Heart left ventricle (tissue), 16 donors: Measurements from ENCODE around the gene EFNB1. TPM values are rescaled to one million over a fixed set of nuclear protein-coding genes. Genes with fewer than 3 reads are reported as not detected.

Experiments used
- ATAC-seq, 4 donors: fragments of 200-7000 bp; cut with Tn5 transposase; one replicate each; pipeline ENCODE4 v1.9.1; 2020 to 2022; ENCODE audit warnings: moderate library complexity in 4 of 4, mild to moderate bottlenecking in 3 of 4, moderate number of reproducible peaks in 1 of 4
- DNase-seq, 5 donors: peaks; one replicate each; pipeline ENCODE4 v3.0.0-alpha.2; 2020
- H3K27ac ChIP-seq, 12 donors: fragments of 200-600 bp; sonication (generic) in 4 of 12; one replicate each; pipeline versions ENCODE4 v1.5.0 to v1.8.0; 2016 to 2022; ENCODE audit warnings: mild to moderate bottlenecking in 2 of 12
- H3K27me3 ChIP-seq, 9 donors: fragments of 200-600 bp; sonication (generic) in 2 of 9; one replicate each; pipeline versions ENCODE4 v1.5.1 to v1.8.0; 2016 to 2022; ENCODE audit warnings: mild to moderate bottlenecking in 3 of 9
- H3K36me3 ChIP-seq, 9 donors: fragments of 200-600 bp; sonication (generic) in 2 of 9; one replicate each; pipeline versions ENCODE4 v1.5.0 to v1.8.0; 2018 to 2022; ENCODE audit warnings: mild to moderate bottlenecking in 2 of 9
- H3K4me1 ChIP-seq, 12 donors: fragments of 200-600 bp; sonication (generic) in 4 of 12; one replicate each; pipeline versions ENCODE4 v1.5.0 to v1.8.0; 2016 to 2022; ENCODE audit warnings: mild to moderate bottlenecking in 3 of 12
- H3K4me3 ChIP-seq, 12 donors: fragments of 200-600 bp; sonication (generic) in 4 of 12; one replicate each; pipeline versions ENCODE4 v1.5.0 to v1.8.0; 2017 to 2022; ENCODE audit warnings: mild to moderate bottlenecking in 9 of 12, moderate library complexity in 4 of 12
- H3K9me3 ChIP-seq, 12 donors: fragments of 200-600 bp; sonication (generic) in 4 of 12; one replicate each; pipeline versions ENCODE4 v1.5.0 to v1.8.0; 2016 to 2022; ENCODE audit warnings: mild to moderate bottlenecking in 1 of 12
- POLR2A ChIP-seq, 2 donors: fragments of 450-650 bp; IDR thresholded peaks; one replicate each; pipeline ENCODE4 v1.6.1; 2017; ENCODE audit warnings: antibody characterized with exemption in 2 of 2, mild to moderate bottlenecking in 2 of 2, moderate library complexity in 2 of 2
- WGBS, 4 donors: extraction: QIAGEN DNeasy Blood & Tissue Kit in 2 of 4; methylation state at CpG; one replicate each; pipeline versions ENCODE4 v1.1.5 to v1.1.7; 2013 to 2018; 5-methylcytosine and 5-hydroxymethylcytosine counted together
- intact Hi-C, 10 donors: fragments of 100-400 bp; cut with DNase I; formaldehyde crosslinking; loops; one replicate each; pipeline versions ENCODE4 v1.11.1 to v1.14.2; 2022
- polyA plus RNA-seq, 2 donors: library from polyadenylated mRNA; stranded (reverse); fragments of 200-250 nt; gene quantifications; one replicate each; pipeline ENCODE4 v1.2.3, GENCODE V29; 2013
- total RNA-seq, 9 donors: library from RNA; depleted of rRNA in 2 of 9; stranded (reverse); fragments of >200 nt in 2 of 9; fragmentation: NEBNext Ultra II Directional in 3 of 9; extraction: Animal tissue kit (Norgen Biotek cat#: 25700) in 3 of 9; gene quantifications; one replicate each; pipeline versions ENCODE4 v1.1.0 to v1.2.4, GENCODE V29; 2016 to 2023
- TF ChIP-seq, protein P1 (sequence below), 12 donors: fragments of 200-600 bp; sonication (generic) in 4 of 12; IDR thresholded peaks; one replicate each; pipeline versions ENCODE4 v1.5.0 to v1.8.0; 2018 to 2022; ENCODE audit warnings: antibody characterized with exemption in 12 of 12, mild to moderate bottlenecking in 5 of 12
- donor health status: ischemic (EF 13 %, LVEDD 7.1; RV severe dilation, severe dysfunction).
- donor health status: healthy with polysubstance abuse.
- donor health status: DM: no; HTN: yes; CAD: no.
- donor health status: DM: no; HTN: no; CAD: no.
- donor health status: ischemic (EF 25% LVEDD 6.9; RV normal size, moderate dysfunction).
- donor health status: ischemic (EF 25% LVEDD 5.7; RV mildly dilated, moderate dysfunction).
- donor health status: healthy.
- donor health status: DM: yes; HTN: yes; CAD: no.
- donor health status: ischemic (EF 35%, LVEDD 5.7; RV mildly dilated, moderate dysfunction).
- donor health status: nonischemic (EF 11% LVEDD 7.7; RV severe dilation, severe dysfunction).
- donor health status: DM: yes; HTN: yes; CAD: no.
- donor health status: PGD.
- donor health status: ischemic (EF 29% LVEDD 5.4; RV normal size, mild dysfunction).
- donor health status: nonischemic (EF 23%, LVEDD 6.1; RV moderate dilation, normal function).

EFNB1 gene
- total and polyA plus RNA-seq, 11 donors: 15.9 to 78.8 (median 25.4) TPM

- Histone ChIP-seq H3K9me3 (no peaks in the 10 kb centered on the region), H3K36me3 (no peaks in the 10 kb centered on the region), H3K4me1 (peaks cover 0 to 7% (median 0%) of the 10 kb centered on the region in 12 donors), H3K27me3 (peaks cover 0 to 14% (median 0%) of the 10 kb centered on the region in 9 donors), H3K4me3 (no peak overlapping the region), H3K27ac (no peak overlapping the region)
- 45 to 94% (median 86%) methylated on average over 2 of the region's 2 CpGs for WGBS, 4 donors
- ATAC-seq (no peak), DNase-seq (no peak)
- intact Hi-C loops: loop anchor here in 1 of 10 donors (10.0 kb wide), 1 partner anchor 49 kb away; no protein-coding TSS in a partner anchor
- no peak for TF ChIP-seq POLR2A (IDR thresholded peaks at IDR 0.05)
- TF ChIP-seq, protein P1, sequence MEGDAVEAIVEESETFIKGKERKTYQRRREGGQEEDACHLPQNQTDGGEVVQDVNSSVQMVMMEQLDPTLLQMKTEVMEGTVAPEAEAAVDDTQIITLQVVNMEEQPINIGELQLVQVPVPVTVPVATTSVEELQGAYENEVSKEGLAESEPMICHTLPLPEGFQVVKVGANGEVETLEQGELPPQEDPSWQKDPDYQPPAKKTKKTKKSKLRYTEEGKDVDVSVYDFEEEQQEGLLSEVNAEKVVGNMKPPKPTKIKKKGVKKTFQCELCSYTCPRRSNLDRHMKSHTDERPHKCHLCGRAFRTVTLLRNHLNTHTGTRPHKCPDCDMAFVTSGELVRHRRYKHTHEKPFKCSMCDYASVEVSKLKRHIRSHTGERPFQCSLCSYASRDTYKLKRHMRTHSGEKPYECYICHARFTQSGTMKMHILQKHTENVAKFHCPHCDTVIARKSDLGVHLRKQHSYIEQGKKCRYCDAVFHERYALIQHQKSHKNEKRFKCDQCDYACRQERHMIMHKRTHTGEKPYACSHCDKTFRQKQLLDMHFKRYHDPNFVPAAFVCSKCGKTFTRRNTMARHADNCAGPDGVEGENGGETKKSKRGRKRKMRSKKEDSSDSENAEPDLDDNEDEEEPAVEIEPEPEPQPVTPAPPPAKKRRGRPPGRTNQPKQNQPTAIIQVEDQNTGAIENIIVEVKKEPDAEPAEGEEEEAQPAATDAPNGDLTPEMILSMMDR (IDR thresholded peaks at IDR 0.05): no peak
Observed at GRCh38 chrX:68883800-68884199, 55.0 kb downstream of the EFNB1 start.

GRCh38 chrX:68889249-68889648 lies 60.4 kb downstream of the EFNB1 start:
- Histone ChIP-seq H3K27me3 (peaks cover 0 to 13% (median 0%) of the 10 kb centered on the region in 9 donors), H3K4me3 (no peak overlapping the region), H3K4me1 (peaks cover 0 to 14% (median 6%) of the 10 kb centered on the region in 12 donors), H3K9me3 (no peaks in the 10 kb centered on the region), H3K27ac (no peak overlapping the region), H3K36me3 (no peaks in the 10 kb centered on the region)
- DNase-seq (no peak), ATAC-seq (no peak)
- WGBS, 4 donors: 77 to 91% (median 83%) methylated on average over 4 of the region's 4 CpGs
- TF ChIP-seq, protein P1 (IDR thresholded peaks at IDR 0.05): no peak
- TF ChIP-seq POLR2A (IDR thresholded peaks at IDR 0.05): no peak
- intact Hi-C loops: loop anchor here in 1 of 10 donors (10.0 kb wide), 1 partner anchor 54 kb away; no protein-coding TSS in a partner anchor

Other genes with a start within 250 kb of the EFNB1 start
- 10 to 100 TPM in 3 of 9 donors, 1 to 10 TPM in 6; 5.6 to 17.5 (median 7.1) TPM for gene STARD8, start 181.4 kb upstream of the EFNB1 start, total RNA-seq
- 1 to 10 TPM; 4.2 to 6.5 TPM for gene STARD8, start 181.4 kb upstream of the EFNB1 start, polyA plus RNA-seq